Heart left ventricle (tissue), 13 donors: ENCODE measurements around the gene DRAM2.

Experiments
- CTCF ChIP-seq, 12 donors: fragments of 200-600 bp; sonication (generic) in 4 of 12; IDR thresholded peaks; one replicate each; pipeline versions ENCODE4 v1.5.0 to v1.8.0; 2018 to 2022; ENCODE audit warnings: antibody characterized with exemption in 12 of 12, mild to moderate bottlenecking in 5 of 12
- POLR2A ChIP-seq, 2 donors: fragments of 450-650 bp; IDR thresholded peaks; one replicate each; pipeline ENCODE4 v1.6.1; 2017; ENCODE audit warnings: antibody characterized with exemption in 2 of 2, mild to moderate bottlenecking in 2 of 2, moderate library complexity in 2 of 2
- donor health status: ischemic (EF 13 %, LVEDD 7.1; RV severe dilation, severe dysfunction).
- donor health status: DM: no; HTN: yes; CAD: no.
- donor health status: DM: no; HTN: no; CAD: no.
- donor health status: ischemic (EF 25% LVEDD 6.9; RV normal size, moderate dysfunction).
- donor health status: ischemic (EF 25% LVEDD 5.7; RV mildly dilated, moderate dysfunction).
- donor health status: ischemic (EF 35%, LVEDD 5.7; RV mildly dilated, moderate dysfunction).
- donor health status: nonischemic (EF 11% LVEDD 7.7; RV severe dilation, severe dysfunction).
- donor health status: DM: yes; HTN: yes; CAD: no.
- donor health status: PGD.
- donor health status: ischemic (EF 29% LVEDD 5.4; RV normal size, mild dysfunction).
- donor health status: nonischemic (EF 23%, LVEDD 6.1; RV moderate dilation, normal function).

GRCh38 chr1:111148376-111148881 lies 8.5 kb upstream of the DRAM2 start:
- TF ChIP-seq CTCF (IDR thresholded peaks at IDR 0.05) (no peak), POLR2A (IDR thresholded peaks at IDR 0.05) (no peak)
